ENCODE measurements around the gene OAS2. TPM values are rescaled to one million over a fixed set of nuclear protein-coding genes. Genes with fewer than 3 reads are reported as not detected.

The OAS2 gene
- total and polyA plus RNA-seq, 2 of the 4 experiments (the other 2 are of a cell fraction), result under 0.01 TPM; not detected in 1

DNA sequence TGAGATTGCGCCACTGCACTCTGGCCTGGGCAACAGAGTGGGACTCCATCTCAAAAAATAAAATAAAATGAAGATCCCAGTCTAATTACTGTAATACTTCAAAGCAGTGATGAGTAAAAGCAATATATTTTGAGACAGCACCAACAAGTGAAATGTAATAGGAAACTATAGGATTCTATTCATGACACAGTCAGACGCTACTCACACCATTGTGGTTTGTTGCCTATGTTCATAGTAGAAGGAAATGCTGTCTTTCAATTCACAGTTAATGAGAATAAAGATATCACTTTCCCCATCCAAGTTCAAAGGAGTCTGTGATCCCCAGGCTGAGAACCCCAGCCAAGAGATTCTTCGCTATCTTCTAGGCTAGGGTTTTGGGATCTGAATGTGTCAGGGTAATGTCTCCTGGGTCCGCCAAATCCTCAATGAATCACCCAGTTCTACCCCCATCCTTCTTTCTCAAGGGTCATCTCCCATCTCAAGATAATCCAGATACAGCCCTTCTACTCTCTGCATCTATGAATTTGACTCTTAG is 61.7 kb downstream of the OAS2 start:
- Histone ChIP-seq H2AFZ (replicated peaks; ENCODE audit: low read length, poor library complexity) (no peak overlapping the region), H2AK9ac (replicated peaks; ENCODE audit: low read depth, low read length, poor library complexity) (no peak overlapping the region), H3K9me3 (ENCODE audit: control insufficient read depth, insufficient read depth, low read length) (no peaks in the 10 kb centered on the region), H2BK5ac (ENCODE audit: low read depth, low read length, poor library complexity, severe bottlenecking) (no peak overlapping the region), H3K9ac (ENCODE audit: low read depth, low read length) (no peak overlapping the region), H3K27me3 (ENCODE audit: control insufficient read depth, insufficient read depth, low read length) (no peaks in the 10 kb centered on the region), H3K4me2 (ENCODE audit: low read depth, low read length) (no peak overlapping the region), H3K23ac (ENCODE audit: low read depth, low read length) (no peak overlapping the region), H2BK15ac (ENCODE audit: low read depth, low read length) (no peak overlapping the region), H4K20me1 (ENCODE audit: insufficient read depth, low read length) (no peaks in the 10 kb centered on the region), H3K18ac (ENCODE audit: low read depth, low read length) (no peak overlapping the region), H2AK5ac (ENCODE audit: low read depth, low read length) (no peak overlapping the region), H3K79me1 (ENCODE audit: low read depth in 1 of 2, low read length in 2 of 2) (no peaks in the 10 kb centered on the region), H3K14ac (replicated peaks; ENCODE audit: low read depth, low read length) (no peak overlapping the region), H2BK120ac (ENCODE audit: low read depth, low read length) (no peak overlapping the region), H2BK20ac (ENCODE audit: low read depth, low read length) (no peak overlapping the region), H3K4me3 (ENCODE audit: insufficient read depth, low read depth, low read length) (no peak overlapping the region), H3K4me1 (ENCODE audit: control insufficient read depth, insufficient read depth, low read length) (no peaks in the 10 kb centered on the region), H4K5ac (ENCODE audit: low read depth, low read length) (no peak overlapping the region), H4K8ac (ENCODE audit: low read depth in 2 of 2, low read length in 2 of 2) (no peak overlapping the region), H3K9me1 (ENCODE audit: insufficient read depth, low read length) (0 out of 2 replicates have a peak, but pooled peaks cover 3% of the 10 kb centered on the region), H3K4ac (ENCODE audit: low read depth, low read length) (no peak overlapping the region), H3K27ac (ENCODE audit: insufficient read depth, low read length) (no peak overlapping the region), H3K56ac (ENCODE audit: extremely low read depth, insufficient read depth, low read length) (no peak overlapping the region), H3K36me3 (ENCODE audit: control insufficient read depth, insufficient read depth, low read length) (no peaks in the 10 kb centered on the region), H4K91ac (ENCODE audit: insufficient read depth, low read depth, low read length) (no peak overlapping the region)
- no peak for ATAC-seq (ENCODE audit: low read depth)
- TF ChIP-seq NFE2L2 (IDR thresholded peaks at IDR 0.05; ENCODE audit: low read depth, low read length) (no peak), FOS (IDR thresholded peaks at IDR 0.05; ENCODE audit: low read depth, low read length) (no peak), RCOR1 (IDR thresholded peaks at IDR 0.05; ENCODE audit: insufficient replicate concordance, low read length) (no peak), MAZ (IDR thresholded peaks at IDR 0.05; ENCODE audit: borderline replicate concordance, low read depth, low read length) (no peak), RAD21 (IDR thresholded peaks at IDR 0.05; ENCODE audit: low read length) (no peak), SMC3 (IDR thresholded peaks at IDR 0.05; ENCODE audit: low read depth, low read length) (no peak), RFX5 (IDR thresholded peaks at IDR 0.05; ENCODE audit: low read depth, low read length) (no peak), CHD1 (IDR thresholded peaks at IDR 0.05; ENCODE audit: low read depth, low read length) (no peak), MAFK (IDR thresholded peaks at IDR 0.05; ENCODE audit: low read depth, low read length) (no peak), POLR2A (IDR thresholded peaks at IDR 0.05; ENCODE audit: low read depth, low read length) (no peak), MXI1 (IDR thresholded peaks at IDR 0.05; ENCODE audit: borderline replicate concordance, low read depth, low read length) (no peak), CTCF (conservative IDR thresholded peaks at IDR 0.05; ENCODE audit: low read depth, low read length) (no peak), ELK1 (IDR thresholded peaks at IDR 0.05; ENCODE audit: borderline replicate concordance, low read depth, low read length) (no peak)
- no TSS peak for BruUV-seq (replicated peaks)
- POLR2A ChIA-PET (ENCODE audit: unreplicated experiment), result no interaction called here
- dilution Hi-C loops (cut with HindIII; ENCODE audit: low sequenced_read_pairs, unreplicated experiment), result no loop called here
- in situ Hi-C loops (cut with MboI; ENCODE audit: low sequenced_read_pairs), result no loop called here
- CTCF ChIA-PET, result no interaction called here
- no peak for DNase-seq
- intact Hi-C loops (cut with micrococcal nuclease), result no loop called here
- no CpG with 5 or more reads among the region's 4 CpGs for WGBS, 2 experiments (ENCODE audit: extremely low coverage in 2 of 2, insufficient read length in 1 of 2)
